OCI-LY7 (cell line): ENCODE results near the gene POFUT1. TPM values are rescaled to one million over a fixed set of nuclear protein-coding genes. Genes with fewer than 3 reads are reported as not detected.

Source experiments
- Bru-seq: library from RNA; stranded (reverse); fragments of 400-500 nt; gene quantifications from one replicate; lab custom pipeline; 2021; lab: Mats Ljungman, UMichigan
- BruChase-seq, 2 experiments: library from RNA; stranded (reverse); fragments of 400-500 nt; gene quantifications; one replicate each; lab custom pipeline; 2021; lab: Mats Ljungman, UMichigan
- BruUV-seq: library from RNA; stranded (reverse); fragments of 400-500 nt; replicated peaks from 2 replicates; lab custom pipeline; 2021; lab: Mats Ljungman, UMichigan
- CTCF ChIA-PET: fragments of 300-600 bp; sonication (Branson Sonifier 250); formaldehyde crosslinking; loops from one replicate; lab custom pipeline; 2022; ENCODE audit warnings: antibody characterized with exemption; ENCODE audit not compliant: unreplicated experiment; lab: Charles Lee
- POLR2A ChIA-PET: fragments of 300-600 bp; sonication (Branson Sonifier 250); formaldehyde crosslinking; loops from one replicate; lab custom pipeline; 2022; ENCODE audit warnings: antibody characterized with exemption; lab: Charles Lee
- DNase-seq: peaks from one replicate; pipeline ENCODE4 v3.0.0-alpha.2; 2015; ENCODE audit warnings: low spot score
- H2AFZ ChIP-seq: fragments of 200-600 bp; sonication (generic), shearing (Covaris generic); 2 replicates; pipeline ENCODE4 v1.6.1; 2014; ENCODE audit warnings: mild to moderate bottlenecking, antibody characterized with exemption, low read length, moderate library complexity
- H3K27ac ChIP-seq: fragments of 200-600 bp; sonication (generic); 2 replicates; pipeline ENCODE4 v1.5.1; 2014; ENCODE audit warnings: mixed run types, low read depth, mild to moderate bottlenecking, moderate library complexity, low read length, inconsistent platforms; ENCODE audit not compliant: poor library complexity, severe bottlenecking
- H3K36me3 ChIP-seq: fragments of 200-600 bp; sonication (generic); 2 replicates; pipeline ENCODE4 v1.6.1; 2014; ENCODE audit warnings: mild to moderate bottlenecking, antibody characterized with exemption, low read length, moderate library complexity, mixed read lengths; ENCODE audit not compliant: insufficient read depth
- H3K4me1 ChIP-seq: fragments of 200-600 bp; sonication (generic); 2 replicates; pipeline ENCODE4 v1.5.1; 2014; ENCODE audit warnings: mild to moderate bottlenecking, low read length; ENCODE audit not compliant: insufficient read depth, poor library complexity, severe bottlenecking
- H3K4me2 ChIP-seq: fragments of 200-600 bp; sonication (generic); 2 replicates; pipeline ENCODE4 v1.6.1; 2014; ENCODE audit warnings: mild to moderate bottlenecking, low read length
- H3K4me3 ChIP-seq: fragments of 200-600 bp; sonication (generic); 2 replicates; pipeline ENCODE4 v1.5.1; 2014; ENCODE audit warnings: mild to moderate bottlenecking, low read depth, low read length; ENCODE audit not compliant: poor library complexity, severe bottlenecking
- H3K79me2 ChIP-seq: fragments of 200-600 bp; sonication (generic); 2 replicates; pipeline ENCODE4 v1.6.1; 2016; ENCODE audit warnings: low read depth, mild to moderate bottlenecking, low read length, moderate library complexity, mixed read lengths; ENCODE audit not compliant: insufficient read depth
- H3K9me2 ChIP-seq: fragments of 200-600 bp; sonication (generic); 2 replicates; pipeline ENCODE4 v1.6.1; 2016; ENCODE audit warnings: mild to moderate bottlenecking, low read length, mixed read lengths; ENCODE audit not compliant: insufficient read depth
- H3K9me3 ChIP-seq: fragments of 200-600 bp; sonication (generic); 2 replicates; pipeline ENCODE4 v1.6.1; 2014; ENCODE audit warnings: mild to moderate bottlenecking, mixed run types, low read length, mixed read lengths
- H4K20me1 ChIP-seq: fragments of 200-600 bp; sonication (generic); 2 replicates; pipeline ENCODE4 v1.6.1; 2014; ENCODE audit warnings: mild to moderate bottlenecking, antibody characterized with exemption, low read length, moderate library complexity, mixed read lengths; ENCODE audit not compliant: insufficient read depth
- CTCF ChIP-seq: fragments of 200-600 bp; sonication (generic); conservative IDR thresholded peaks from 2 replicates; pipeline ENCODE4 v1.5.1; 2014; ENCODE audit warnings: mild to moderate bottlenecking, antibody characterized with exemption, low read length, moderate library complexity, mixed read lengths
- EZH2phosphoT487 ChIP-seq: fragments of 200-600 bp; sonication (generic); IDR thresholded peaks from 2 replicates; pipeline ENCODE4 v1.6.1; 2018; ENCODE audit warnings: low read depth, borderline replicate concordance, mild to moderate bottlenecking, mixed run types, antibody characterized with exemption, low read length, moderate library complexity, mixed read lengths
- intact Hi-C: fragments of 100-400 bp; cut with micrococcal nuclease; formaldehyde crosslinking; loops from one replicate; pipeline ENCODE4 v1.10.0; 2022; ENCODE audit not compliant: unreplicated experiment
- long read RNA-seq: library from polyadenylated mRNA; stranded (forward); transcript quantifications from one replicate; pipeline ENCODE4 v2.0.0, GENCODE V29; 2022
- total RNA-seq, 2 experiments: library from RNA; depleted of rRNA in 1 of 2; stranded (reverse); fragments of >200 nt in 1 of 2; shearing (Covaris generic) in 1 of 2; gene quantifications; 2 replicates each; pipeline ENCODE4 v1.2.3, GENCODE V29; 2014 to 2022

POFUT1 gene
- total RNA-seq (2014; rRNA removed; shearing (Covaris generic)) (16.8 and 21.4 TPM in 2 replicates), total RNA-seq (2022) (27.8 and 33.1 TPM in 2 replicates), Bru-seq, nascent RNA (percentile 74 among the genes with signal in this experiment), BruChase-seq, experiment 1, labeled RNA remaining after a 6-hour chase (percentile 74 among the genes with signal in this experiment), BruChase-seq, experiment 2, labeled RNA remaining after a 2-hour chase (percentile 81 among the genes with signal in this experiment)
- long read RNA-seq, full-length matches to known transcripts, result 43 of 59 reads
- long read RNA-seq, partial matches to known transcripts, result 8 of 59 reads
- long read RNA-seq, other reads (novel, unspliced or antisense), result 8 of 59 reads

GRCh38 chr20:32207626-32208498, at the start of gene POFUT1, which contains the start of gene PLAGL2:
TSS of gene POFUT1 (plus strand) at chr20:32207880. CDS start at chr20:32207942, 62 bp downstream.
TSS of gene PLAGL2 (minus strand) at chr20:32207743. CDS start at chr20:32202178, 5,565 bp downstream.
- H3K9me3 ChIP-seq, result no peaks in the 10 kb centered on the region
- peaks cover 66% of the 10 kb centered on the region for H3K79me2 ChIP-seq
- ChIA-PET CTCF (no interaction called here), POLR2A (interaction anchor here (0.6 kb wide), 1 partner anchor 15 kb away, joined by 4 read pairs; no protein-coding TSS in a partner anchor)
- peak within 1 kb of the TSS; percentile 75 for H2AFZ ChIP-seq
- peaks cover 59% of the 10 kb centered on the region for H3K36me3 ChIP-seq
- BruUV-seq, result TSS peak; percentile 67
- H3K4me3 ChIP-seq, result peak within 1 kb of the TSS; percentile 93
- no peaks in the 10 kb centered on the region for H3K9me2 ChIP-seq
- peak within 1 kb of the TSS; percentile 100 for H3K4me2 ChIP-seq
- H4K20me1 ChIP-seq, result peaks cover 28% of the 10 kb centered on the region; the same call in 1 of the 2 replicates
- DNase-seq, result peak; percentile 92
- peak within 1 kb of the TSS; percentile 62 for H3K27ac ChIP-seq
- peaks cover 41% of the 10 kb centered on the region for H3K4me1 ChIP-seq
- TF ChIP-seq EZH2phosphoT487 (no peak), CTCF (peak; percentile 55)
- intact Hi-C loops, result loop anchor here (2.0 kb wide), 1 partner anchor 77 kb away; no protein-coding TSS in a partner anchor

- Histone ChIP-seq H4K20me1 (no peaks in the 10 kb centered on the region), H3K27ac (no peak overlapping the region), H3K9me3 (no peaks in the 10 kb centered on the region), H3K4me2 (no peak overlapping the region), H2AFZ (no peak overlapping the region), H3K4me1 (no peaks in the 10 kb centered on the region), H3K4me3 (no peak overlapping the region), H3K9me2 (no peaks in the 10 kb centered on the region), H3K79me2 (no peaks in the 10 kb centered on the region), H3K36me3 (peaks cover 63% of the 10 kb centered on the region)
- no peak for TF ChIP-seq CTCF
- no peak for TF ChIP-seq EZH2phosphoT487
- intact Hi-C loops, result loop anchor here (10.0 kb wide), 1 partner anchor 496 kb away; no protein-coding TSS in a partner anchor
- ChIA-PET CTCF (no interaction called here), POLR2A (interaction anchor here (0.6 kb wide), 1 partner anchor 365 kb away, joined by 3 read pairs; no protein-coding TSS in a partner anchor)
- DNase-seq, result no peak
- no TSS peak for BruUV-seq
Observed at GRCh38 chr20:32158351-32158750, 49.3 kb upstream of the POFUT1 start.
